PC-3 (cell line): ENCODE results near the gene DNAJC4. TPM values are rescaled to one million over a fixed set of nuclear protein-coding genes. Genes with fewer than 3 reads are reported as not detected.

Experiments used
- ATAC-seq: fragments of 200-7000 bp; cut with Tn5 transposase; 2 replicates; pipeline ENCODE4 v1.9.1; 2020; ENCODE audit warnings: mild to moderate bottlenecking, moderate library complexity
- BruUV-seq: library from RNA; stranded (reverse); fragments of 400-500 nt; replicated peaks from 2 replicates; lab custom pipeline; 2021; lab: Mats Ljungman, UMichigan
- CTCF ChIA-PET: fragments of 300-600 bp; sonication (Branson Sonifier 250); formaldehyde crosslinking; loops from one replicate; lab custom pipeline; 2022; ENCODE audit warnings: antibody characterized with exemption; lab: Charles Lee
- POLR2A ChIA-PET: fragments of 300-600 bp; sonication (Branson Sonifier 250); formaldehyde crosslinking; loops from one replicate; lab custom pipeline; 2022; ENCODE audit warnings: antibody characterized with exemption; ENCODE audit not compliant: unreplicated experiment; lab: Charles Lee
- DNase-seq: peaks from one replicate; pipeline ENCODE4 v3.0.0-alpha.2; 2015
- H2AFZ ChIP-seq: fragments of 300-600 bp; sonication (generic); 2 replicates; pipeline ENCODE4 v1.6.0; 2016; ENCODE audit warnings: antibody characterized with exemption, low read length
- H3F3A ChIP-seq: fragments of 300-600 bp; sonication (generic); one replicate; pipeline ENCODE4 v1.6.0; 2017; ENCODE audit warnings: antibody characterized with exemption, low read length, control low read depth, mild to moderate bottlenecking; ENCODE audit not compliant: unreplicated experiment
- H3K27ac ChIP-seq: fragments of 300-600 bp; sonication (generic); 2 replicates; pipeline ENCODE4 v1.5.1; 2016; ENCODE audit warnings: mild to moderate bottlenecking, low read length
- H3K27me3 ChIP-seq: fragments of 300-600 bp; sonication (generic); 2 replicates; pipeline ENCODE4 v1.6.1; 2016; ENCODE audit warnings: low read length, mixed read lengths
- H3K36me3 ChIP-seq: fragments of 300-600 bp; sonication (generic); 2 replicates; pipeline ENCODE4 v1.6.1; 2016; ENCODE audit warnings: low read depth, mixed run types, low read length, mixed read lengths
- H3K4me1 ChIP-seq: fragments of 300-600 bp; sonication (generic); 2 replicates; pipeline ENCODE4 v1.5.1; 2016; ENCODE audit warnings: low read length; ENCODE audit not compliant: insufficient read depth
- H3K4me2 ChIP-seq: fragments of 300-600 bp; sonication (generic); 2 replicates; pipeline ENCODE4 v1.6.0; 2016; ENCODE audit warnings: low read length
- H3K4me3 ChIP-seq: fragments of 300-600 bp; sonication (generic); 2 replicates; pipeline ENCODE4 v1.5.1; 2016; ENCODE audit warnings: mild to moderate bottlenecking, low read length, mixed read lengths
- H3K79me2 ChIP-seq: fragments of 300-600 bp; sonication (generic); 2 replicates; pipeline ENCODE4 v1.6.1; 2017; ENCODE audit warnings: low read length, mixed read lengths
- H3K9ac ChIP-seq: fragments of 300-600 bp; sonication (generic); 2 replicates; pipeline ENCODE4 v1.6.0; 2016; ENCODE audit warnings: mild to moderate bottlenecking, low read length
- H3K9me2 ChIP-seq: fragments of 300-600 bp; sonication (generic); replicated peaks from 2 replicates; pipeline ENCODE4 v1.6.1; 2016; ENCODE audit warnings: mixed run types, low read length, mixed read lengths
- H3K9me3 ChIP-seq: fragments of 300-600 bp; sonication (generic); 2 replicates; pipeline ENCODE4 v1.6.1; 2016; ENCODE audit warnings: low read length, mixed read lengths
- H4K20me1 ChIP-seq: fragments of 300-600 bp; sonication (generic); 2 replicates; pipeline ENCODE4 v1.6.1; 2016; ENCODE audit warnings: low read length, mixed read lengths
- EZH2 ChIP-seq: fragments of 300-600 bp; sonication (generic); IDR thresholded peaks from one replicate; pipeline ENCODE4 v1.6.1; 2017; ENCODE audit warnings: antibody characterized with exemption, mild to moderate bottlenecking, low read length; ENCODE audit not compliant: unreplicated experiment
- EZH2phosphoT487 ChIP-seq: fragments of 300-600 bp; sonication (generic); IDR thresholded peaks from 2 replicates; pipeline ENCODE4 v1.6.1; 2018; ENCODE audit warnings: mild to moderate bottlenecking, antibody characterized with exemption, low read length, borderline replicate concordance
- intact Hi-C: fragments of 100-400 bp; cut with micrococcal nuclease; formaldehyde crosslinking; loops from 2 replicates; pipeline ENCODE4 v1.9.0; 2023
- total RNA-seq: library from RNA; depleted of rRNA; stranded (reverse); fragments of >200 nt; gene quantifications from 2 replicates; pipeline ENCODE4 v1.2.3, GENCODE V29; 2014
- TF ChIP-seq, protein P1 (sequence below): fragments of 300-600 bp; sonication (generic); conservative IDR thresholded peaks from 2 replicates; pipeline ENCODE4 v1.5.1; 2017; ENCODE audit warnings: antibody characterized with exemption, low read depth, mild to moderate bottlenecking, low read length

Gene DNAJC4
- total RNA-seq, 1 experiment from 2014 or later = 25.4 TPM

DNA sequence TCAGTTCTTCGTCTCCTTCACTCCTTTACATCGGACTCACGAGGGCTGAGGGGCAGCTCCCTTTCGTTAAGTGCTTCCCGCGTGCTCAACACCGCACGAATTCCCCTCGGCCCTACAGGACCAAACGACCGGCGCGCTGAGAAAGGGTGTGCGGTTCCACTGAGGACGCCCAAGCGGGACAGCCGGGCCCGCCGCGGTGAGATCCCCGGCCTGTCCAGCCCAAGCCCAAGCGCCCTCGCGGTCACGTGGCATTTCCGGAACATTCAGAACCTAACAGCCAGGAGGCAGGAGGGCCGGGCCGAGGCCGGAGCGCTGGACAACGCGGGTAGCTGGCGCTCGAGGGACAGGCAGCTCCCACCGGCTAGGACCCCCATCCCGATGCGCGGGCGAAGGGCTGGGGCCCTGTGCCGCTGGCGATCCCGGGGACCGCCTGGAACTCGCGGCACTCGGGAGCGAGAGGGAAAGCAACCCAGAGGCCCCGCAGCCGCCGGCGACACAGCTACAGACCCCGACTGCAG lies 45.1 kb upstream of the DNAJC4 start:
- ChIA-PET CTCF (interaction anchor here (0.5 to 1.6 kb wide), 7 partner anchors 9 to 170 kb away, joined by 3 to 10 read pairs (median 4); partner anchors contain the start of genes MACROD1, PRDX5 and TRMT112), POLR2A (interaction anchor here (0.7 to 2.0 kb wide), 3 partner anchors 19 to 864 kb away, joined by 3 to 17 read pairs (median 6); no protein-coding TSS in a partner anchor)
- Histone ChIP-seq H3K4me3 (peak overlapping the region; percentile 81), H3K9ac (peak overlapping the region; percentile 87), H3K9me3 (no peaks in the 10 kb centered on the region), H3K27me3 (no peaks in the 10 kb centered on the region), H3F3A (peaks cover 4% of the 10 kb centered on the region), H3K79me2 (peaks cover 28% of the 10 kb centered on the region), H3K9me2 (no peaks in the 10 kb centered on the region), H3K4me2 (peak overlapping the region; percentile 94), H4K20me1 (peaks cover 9% of the 10 kb centered on the region), H3K36me3 (peaks cover 15% of the 10 kb centered on the region), H3K4me1 (peaks cover 27% of the 10 kb centered on the region), H2AFZ (peak overlapping the region; percentile 58), H3K27ac (peak overlapping the region; percentile 59)
- peak; percentile 38 for ATAC-seq
- TF ChIP-seq, protein P1, sequence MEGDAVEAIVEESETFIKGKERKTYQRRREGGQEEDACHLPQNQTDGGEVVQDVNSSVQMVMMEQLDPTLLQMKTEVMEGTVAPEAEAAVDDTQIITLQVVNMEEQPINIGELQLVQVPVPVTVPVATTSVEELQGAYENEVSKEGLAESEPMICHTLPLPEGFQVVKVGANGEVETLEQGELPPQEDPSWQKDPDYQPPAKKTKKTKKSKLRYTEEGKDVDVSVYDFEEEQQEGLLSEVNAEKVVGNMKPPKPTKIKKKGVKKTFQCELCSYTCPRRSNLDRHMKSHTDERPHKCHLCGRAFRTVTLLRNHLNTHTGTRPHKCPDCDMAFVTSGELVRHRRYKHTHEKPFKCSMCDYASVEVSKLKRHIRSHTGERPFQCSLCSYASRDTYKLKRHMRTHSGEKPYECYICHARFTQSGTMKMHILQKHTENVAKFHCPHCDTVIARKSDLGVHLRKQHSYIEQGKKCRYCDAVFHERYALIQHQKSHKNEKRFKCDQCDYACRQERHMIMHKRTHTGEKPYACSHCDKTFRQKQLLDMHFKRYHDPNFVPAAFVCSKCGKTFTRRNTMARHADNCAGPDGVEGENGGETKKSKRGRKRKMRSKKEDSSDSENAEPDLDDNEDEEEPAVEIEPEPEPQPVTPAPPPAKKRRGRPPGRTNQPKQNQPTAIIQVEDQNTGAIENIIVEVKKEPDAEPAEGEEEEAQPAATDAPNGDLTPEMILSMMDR = no peak
- no peak for TF ChIP-seq EZH2
- TF ChIP-seq EZH2phosphoT487 = no peak
- intact Hi-C loops = loop anchor here (2.0 to 10.0 kb wide), 3 partner anchors 18 to 1460 kb away; partner anchors contain the start of genes DNAJC4, HNRNPUL2, MACROD1 and TTC9C
- peak; percentile 77 for DNase-seq
- BruUV-seq = TSS peak; percentile 75

DNA sequence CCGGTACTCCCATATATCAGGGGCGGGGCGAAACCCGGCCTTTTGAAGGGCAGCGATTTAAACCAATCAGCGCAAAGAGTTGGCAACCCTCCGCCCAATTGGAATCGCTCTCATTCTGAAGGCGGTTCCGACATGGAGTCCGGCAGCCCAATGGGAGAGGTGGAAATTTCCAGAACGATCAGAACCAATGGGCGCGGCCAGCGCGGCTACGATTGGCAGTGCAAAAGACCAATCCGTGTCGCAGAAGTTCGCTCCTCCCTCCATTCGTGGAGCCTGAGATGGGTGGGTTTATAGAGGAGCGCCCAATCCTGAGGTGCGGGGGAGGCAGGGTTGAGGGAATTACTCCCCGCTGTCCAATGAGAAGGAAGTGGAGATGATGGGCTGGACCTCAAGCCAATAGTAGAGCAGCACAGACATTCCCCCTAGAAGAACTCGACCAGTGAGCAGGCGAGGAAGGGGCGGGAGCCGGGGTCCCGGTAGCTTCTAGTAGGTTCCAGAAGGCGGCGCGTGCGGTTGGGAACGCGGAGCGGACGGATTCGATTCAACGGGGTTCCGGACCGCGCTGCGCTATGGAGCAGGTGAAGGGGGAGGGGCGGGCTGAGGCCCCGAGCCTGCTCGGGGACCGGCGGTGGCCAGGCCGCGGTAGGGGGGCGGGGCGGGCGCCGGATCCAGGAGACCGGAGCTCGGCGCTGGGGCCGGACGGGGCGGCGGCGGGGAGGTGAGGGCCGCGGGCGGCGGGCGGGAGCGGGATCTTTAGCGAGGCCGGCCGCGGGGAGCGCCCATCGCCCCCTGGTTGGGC lies 44.5 kb upstream of the DNAJC4 start, which contains the start of gene STIP1:
STIP1 (plus strand) TSS at position 479 of the 799 bp plus-strand sequence; CDS start at position 570, 91 bp downstream.
- Histone ChIP-seq H3K27ac (peak within 1 kb of the TSS; percentile 59), H3K9ac (peak within 1 kb of the TSS; percentile 87), H2AFZ (peak within 1 kb of the TSS; percentile 58), H3K4me3 (peak within 1 kb of the TSS; percentile 81), H3K79me2 (peaks cover 28% of the 10 kb centered on the region), H3K27me3 (no peaks in the 10 kb centered on the region), H3K36me3 (peaks cover 21% of the 10 kb centered on the region), H3K9me2 (no peaks in the 10 kb centered on the region), H3F3A (peaks cover 4% of the 10 kb centered on the region), H4K20me1 (peaks cover 14% of the 10 kb centered on the region), H3K4me1 (peaks cover 27% of the 10 kb centered on the region), H3K9me3 (no peaks in the 10 kb centered on the region), H3K4me2 (peak within 1 kb of the TSS; percentile 94)
- POLR2A ChIA-PET = interaction anchor here (0.7 to 2.0 kb wide), 4 partner anchors 19 to 863 kb away, joined by 3 to 17 read pairs (median 10); no protein-coding TSS in a partner anchor
- BruUV-seq = no TSS peak
- ATAC-seq (peak; percentile 86), DNase-seq (peak; percentile 100)
- intact Hi-C loops = loop anchor here (1.0 to 10.0 kb wide), 4 partner anchors 19 to 1461 kb away; partner anchors contain the start of genes DNAJC4, ESRRA, HNRNPUL2 and MACROD1
- no peak for TF ChIP-seq EZH2phosphoT487
- TF ChIP-seq, protein P1 = peak; percentile 39; the same call in 1 of the 2 replicates
- TF ChIP-seq EZH2 = no peak
- CTCF ChIA-PET = interaction anchor here (0.5 to 1.6 kb wide), 6 partner anchors 10 to 169 kb away, joined by 3 to 10 read pairs (median 4); partner anchors contain the start of genes MACROD1, PRDX5 and TRMT112
